GM19395 (cell line): ENCODE results near the gene SPANXC.
"Not testable (repeated sequence)": the region's sequence is repeated elsewhere in the genome, so short reads cannot be mapped to it uniquely, and the experiment has no call there.

ENCODE experiments used
- ATAC-seq: cut with Tn5 transposase; IDR thresholded peaks from one replicate; pipeline ENCODE4 v1.9.1; 2021; ENCODE audit warnings: mild to moderate bottlenecking, moderate library complexity; ENCODE audit not compliant: unreplicated experiment

Gene SPANXC, protein sequence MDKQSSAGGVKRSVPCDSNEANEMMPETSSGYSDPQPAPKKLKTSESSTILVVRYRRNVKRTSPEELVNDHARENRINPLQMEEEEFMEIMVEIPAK

DNA sequence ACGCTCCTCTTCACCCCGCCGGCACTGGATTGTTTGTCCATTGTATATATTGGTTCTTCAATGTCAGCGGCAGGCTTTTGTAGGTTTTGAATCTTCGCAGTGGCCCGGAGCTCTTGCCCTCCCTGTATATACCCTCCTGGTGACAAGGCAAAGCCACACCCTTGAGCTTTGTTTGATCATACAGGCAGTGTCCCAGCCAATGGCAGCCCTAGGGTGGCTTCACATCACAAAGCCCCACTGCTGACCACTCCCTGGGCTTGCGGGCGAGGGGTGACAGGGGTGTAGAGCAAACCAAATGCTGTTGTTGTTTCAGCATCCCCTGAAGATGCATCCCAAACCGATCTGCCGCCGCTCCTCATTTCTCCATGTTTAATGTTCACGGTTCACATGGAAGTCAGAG lies at the start of gene SPANXC:
Gene SPANXC (minus strand): TSS at position 101 of the 400 bp plus-strand sequence. CDS start 60 bp downstream, at position 41.
- ATAC-seq, result not testable (repeated sequence)

DNA sequence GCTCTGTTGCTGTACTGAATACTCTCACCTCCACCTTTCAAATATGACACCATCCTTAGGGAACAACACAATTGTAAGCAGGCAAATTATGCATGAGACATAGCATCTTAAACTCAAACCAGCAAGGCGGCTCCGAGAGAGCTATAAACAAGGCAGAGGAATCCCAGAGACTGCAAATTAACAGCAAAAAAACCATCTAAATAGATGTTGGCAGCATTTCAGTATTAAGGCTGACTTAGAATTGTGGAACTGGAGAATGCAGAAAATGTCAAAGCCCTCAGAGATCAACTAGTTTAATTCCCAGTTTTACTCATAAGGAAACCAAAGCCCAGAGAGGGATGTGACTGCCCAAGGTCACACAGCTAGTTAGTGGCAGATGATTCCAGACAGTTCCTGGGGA lies 37.2 kb upstream of the SPANXC start:
- ATAC-seq, result no peak

DNA sequence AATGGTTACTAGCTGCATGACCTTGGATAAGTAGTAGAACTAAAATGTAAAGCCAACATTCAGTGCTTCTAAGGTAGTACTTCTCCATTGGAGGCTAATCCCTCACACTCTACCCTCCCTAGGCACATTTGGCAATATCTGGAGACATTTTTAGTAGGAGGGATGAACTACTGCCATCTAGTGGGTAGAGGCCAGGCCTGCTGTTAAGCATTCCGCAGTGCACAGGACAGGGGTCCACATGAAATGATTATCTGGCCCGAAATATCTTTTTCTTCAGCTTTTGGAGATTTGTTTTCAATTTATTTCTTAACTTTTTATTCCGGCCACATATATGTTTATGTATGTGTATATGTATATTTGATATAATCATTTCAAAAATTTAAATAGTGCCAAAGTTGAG lies 36.0 kb upstream of the SPANXC start:
- ATAC-seq, result peak; percentile 87

DNA sequence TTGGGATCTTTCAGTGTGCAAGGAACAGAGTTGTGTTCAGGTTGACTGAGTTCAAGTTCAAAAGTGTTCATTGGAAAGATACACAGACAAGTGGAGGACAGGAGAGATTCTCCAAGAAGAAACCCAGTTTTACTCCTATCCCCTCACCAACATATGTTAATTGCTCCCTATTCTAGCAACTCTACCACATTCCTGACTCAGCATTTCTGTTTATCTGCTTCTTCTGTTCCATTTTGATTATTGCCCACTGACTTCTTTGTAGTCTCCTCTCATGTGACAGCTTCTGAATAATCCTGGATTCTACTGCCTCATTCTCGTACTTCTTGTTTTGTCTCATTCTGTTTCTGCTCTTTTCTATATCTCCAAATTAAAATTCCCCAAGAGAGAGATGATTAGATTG lies 15.8 kb upstream of the SPANXC start:
- no peak for ATAC-seq

DNA sequence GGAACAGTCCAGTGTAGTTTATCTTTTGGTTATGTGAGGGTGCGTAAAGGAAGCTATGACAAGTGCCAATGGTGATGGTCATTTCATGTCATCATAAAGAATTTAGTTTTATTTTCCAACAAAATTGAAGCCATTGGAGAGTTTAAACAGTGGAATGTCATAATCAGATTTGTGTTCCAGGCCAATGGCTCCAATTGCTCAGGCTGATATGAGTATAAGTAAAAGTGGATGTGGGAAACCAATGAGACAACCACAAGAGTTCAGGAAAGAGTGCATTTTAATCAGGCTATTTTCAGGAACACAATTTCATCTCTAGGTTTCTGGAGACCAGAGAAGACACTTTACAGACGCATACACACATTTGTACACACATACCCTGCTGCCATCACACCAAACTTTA lies 20.7 kb downstream of the SPANXC start:
- ATAC-seq, result no peak

DNA sequence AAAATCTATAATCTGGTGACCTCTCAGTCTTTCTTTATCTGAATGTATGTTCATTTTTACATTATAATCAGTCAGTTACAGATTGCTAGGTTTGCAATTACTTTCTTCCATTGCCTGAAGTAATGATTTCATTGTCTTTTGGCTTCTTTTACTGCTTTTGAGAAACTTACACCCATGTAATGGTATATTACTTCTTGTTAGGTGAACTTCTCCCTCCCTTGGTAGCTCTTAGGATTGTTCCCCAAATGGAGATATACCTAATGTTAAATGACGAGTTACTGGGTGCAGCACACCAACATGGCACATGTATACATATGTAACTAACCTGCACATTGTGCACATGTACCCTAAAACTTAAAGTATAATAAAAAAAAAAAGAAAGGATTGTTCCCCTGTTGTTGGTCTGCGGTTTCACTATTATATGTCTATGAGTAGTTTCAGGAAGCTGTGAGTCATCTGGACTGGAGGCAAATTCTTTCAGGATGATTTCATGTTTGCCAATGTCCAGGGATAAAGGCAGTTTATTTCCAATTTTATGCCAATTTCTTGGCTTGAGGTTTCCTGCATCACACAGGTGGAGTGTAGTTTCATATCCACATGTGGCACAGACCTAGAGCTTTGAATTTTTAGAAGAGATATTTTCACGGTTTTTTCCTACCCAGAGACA lies 21.8 kb downstream of the SPANXC start:
- no peak for ATAC-seq

DNA sequence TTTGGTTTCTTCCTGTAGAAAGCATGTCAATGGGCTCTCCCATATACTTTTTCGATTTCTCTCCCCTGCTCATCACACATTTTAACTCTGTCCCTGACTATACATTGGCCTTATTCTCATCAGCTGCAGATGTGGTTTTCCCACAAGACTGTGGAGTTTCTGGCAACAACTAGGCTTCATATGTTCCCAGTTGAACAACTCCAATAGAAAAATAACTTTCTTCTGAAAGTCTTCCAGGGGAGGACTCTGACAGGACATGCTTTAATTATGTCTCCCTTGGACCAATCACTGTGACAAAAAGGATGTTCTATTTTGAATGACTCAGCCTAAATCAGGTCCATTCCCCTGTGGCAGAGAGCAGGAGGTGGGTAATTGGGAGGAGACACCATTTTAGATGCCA lies 28.1 kb downstream of the SPANXC start:
- ATAC-seq, result no peak

DNA sequence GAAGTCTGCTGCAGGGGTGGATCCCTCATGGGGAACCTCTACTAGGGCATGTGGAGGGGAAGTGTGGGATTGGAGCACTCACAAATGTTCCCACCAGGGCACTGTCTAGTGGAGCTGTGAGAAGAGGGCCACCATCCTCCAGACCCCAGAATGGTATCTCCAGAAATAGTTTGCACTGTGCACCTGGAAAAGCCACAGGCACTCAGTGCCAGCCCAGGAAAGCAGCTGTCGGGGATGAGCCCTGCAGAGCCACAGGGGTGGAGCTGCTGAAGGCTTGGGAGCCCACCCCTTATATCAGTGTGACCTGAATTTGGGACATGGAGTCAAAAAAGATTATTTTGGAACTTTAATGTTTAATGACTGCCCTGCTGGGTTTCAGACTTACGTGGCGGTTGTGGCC lies 40.4 kb downstream of the SPANXC start:
- ATAC-seq, result no peak
